GM12873 (cell line): Measurements from ENCODE around the gene CELF5.

Experiments used
- TF ChIP-seq, protein P1 (sequence below): IDR thresholded peaks from 2 replicates; pipeline ENCODE4 v1.5.1; 2012; ENCODE audit warnings: low read depth, mild to moderate bottlenecking, moderate library complexity, low read length, control low read depth; ENCODE audit not compliant: insufficient read depth; ENCODE audit errors: missing control alignments

Gene CELF5

DNA sequence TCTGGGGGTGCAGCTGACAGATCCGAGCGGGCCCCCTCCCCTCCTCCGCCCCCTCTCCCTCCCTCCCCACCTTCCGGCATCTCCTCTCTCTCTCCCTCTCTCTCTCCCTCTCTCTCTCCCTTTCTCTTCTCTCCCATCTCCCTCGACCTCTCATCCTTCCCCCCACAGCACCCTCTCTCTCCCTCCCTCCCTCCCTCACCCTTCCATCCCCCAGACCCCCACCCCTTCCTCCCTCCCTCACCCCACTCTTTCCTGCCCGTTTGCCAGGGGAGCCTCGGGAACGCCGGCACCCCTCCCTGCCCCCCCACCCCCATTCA is 666 bp downstream of the CELF5 start:
- TF ChIP-seq, protein P1, sequence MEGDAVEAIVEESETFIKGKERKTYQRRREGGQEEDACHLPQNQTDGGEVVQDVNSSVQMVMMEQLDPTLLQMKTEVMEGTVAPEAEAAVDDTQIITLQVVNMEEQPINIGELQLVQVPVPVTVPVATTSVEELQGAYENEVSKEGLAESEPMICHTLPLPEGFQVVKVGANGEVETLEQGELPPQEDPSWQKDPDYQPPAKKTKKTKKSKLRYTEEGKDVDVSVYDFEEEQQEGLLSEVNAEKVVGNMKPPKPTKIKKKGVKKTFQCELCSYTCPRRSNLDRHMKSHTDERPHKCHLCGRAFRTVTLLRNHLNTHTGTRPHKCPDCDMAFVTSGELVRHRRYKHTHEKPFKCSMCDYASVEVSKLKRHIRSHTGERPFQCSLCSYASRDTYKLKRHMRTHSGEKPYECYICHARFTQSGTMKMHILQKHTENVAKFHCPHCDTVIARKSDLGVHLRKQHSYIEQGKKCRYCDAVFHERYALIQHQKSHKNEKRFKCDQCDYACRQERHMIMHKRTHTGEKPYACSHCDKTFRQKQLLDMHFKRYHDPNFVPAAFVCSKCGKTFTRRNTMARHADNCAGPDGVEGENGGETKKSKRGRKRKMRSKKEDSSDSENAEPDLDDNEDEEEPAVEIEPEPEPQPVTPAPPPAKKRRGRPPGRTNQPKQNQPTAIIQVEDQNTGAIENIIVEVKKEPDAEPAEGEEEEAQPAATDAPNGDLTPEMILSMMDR: no peak

- TF ChIP-seq, protein P1: no peak
Measured at GRCh38 chr19:3225677-3226093, 1.2 kb downstream of the CELF5 start.

DNA sequence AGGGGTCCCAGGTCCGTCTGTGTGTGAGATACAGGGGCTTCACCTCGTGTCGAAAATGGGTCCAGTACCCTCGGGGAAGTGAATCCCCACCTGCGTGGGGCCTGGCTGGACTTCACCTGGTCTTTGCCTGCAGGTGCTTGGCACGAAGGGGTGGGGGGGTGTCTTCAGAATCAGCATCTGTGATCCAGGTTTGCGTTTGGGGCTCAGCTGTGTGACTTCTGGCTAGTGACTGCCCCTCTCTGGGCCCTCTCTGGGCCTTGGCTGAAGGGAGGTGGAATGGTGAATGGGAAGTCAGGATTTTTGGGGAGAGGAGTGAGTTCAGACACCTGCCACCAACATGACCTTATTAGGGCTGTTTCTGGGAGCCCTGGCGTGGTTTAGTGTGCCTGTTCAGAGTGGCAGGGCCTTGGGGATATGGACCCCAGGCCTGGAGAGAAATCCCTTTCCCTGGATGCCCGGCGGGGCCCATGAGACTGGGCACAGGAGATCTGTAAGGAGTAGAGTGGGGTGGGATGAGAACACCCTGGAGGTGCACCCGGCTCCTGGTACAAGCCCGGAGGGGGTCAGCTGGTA is 2.7 kb downstream of the CELF5 start:
- TF ChIP-seq, protein P1: no peak

- TF ChIP-seq, protein P1: no peak
Measured at GRCh38 chr19:3229346-3229743, 4.9 kb downstream of the CELF5 start.

GRCh38 chr19:3229888-3230496 is 5.5 kb downstream of the CELF5 start:
- TF ChIP-seq, protein P1: no peak

GRCh38 chr19:3231288-3231687 is 6.8 kb downstream of the CELF5 start:
- TF ChIP-seq, protein P1: no peak

DNA sequence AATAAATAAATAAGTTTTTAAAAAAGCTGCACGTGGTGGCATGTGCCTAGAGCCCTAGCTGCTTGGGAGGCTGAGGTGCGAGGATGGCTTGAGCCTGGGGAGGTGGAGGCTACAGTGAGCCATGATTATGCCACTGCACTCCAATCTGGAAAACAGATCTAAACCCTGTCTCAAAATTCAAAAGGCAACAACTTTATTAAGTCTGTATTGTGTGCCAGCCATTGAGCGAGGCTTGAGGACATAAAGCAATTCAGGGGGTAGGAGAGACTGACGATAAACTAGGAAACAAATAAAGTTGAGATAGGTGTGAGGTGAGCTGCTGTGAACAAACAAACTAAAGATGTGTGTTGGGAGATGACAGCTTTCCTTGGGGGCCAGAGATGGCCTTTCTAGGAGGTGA is 8.7 kb downstream of the CELF5 start:
- TF ChIP-seq, protein P1: no peak

GRCh38 chr19:3233831-3234230 is 9.4 kb downstream of the CELF5 start:
- TF ChIP-seq, protein P1: no peak
